Stimulated activated effector memory CD8-positive, alpha-beta T cell treated with anti-CD3 and anti-CD28 coated beads, Interleukin-12 subunit alpha, Interleukin-12 subunit beta, amount 100 ng/mL, for 72 hours (primary cell): Measurements from ENCODE around the gene DCDC1.

ENCODE experiments used
- ATAC-seq: fragments of 150-1000 bp; cut with Tn5 transposase; 2 replicates; pipeline ENCODE4 v1.10.0; 2021
- DNase-seq, 2 donors: peaks; one replicate each; pipeline ENCODE4 v3.0.0; 2021 to 2022; ENCODE audit warnings: low spot score in 2 of 2
- H3K27ac Mint-ChIP-seq: one replicate; pipeline ENCODE4 v1.8.0; 2022; ENCODE audit warnings: mild to moderate bottlenecking, mixed read lengths
- H3K36me3 Mint-ChIP-seq: one replicate; pipeline ENCODE4 v1.8.0; 2022; ENCODE audit warnings: mild to moderate bottlenecking, mixed read lengths
- H3K4me1 Mint-ChIP-seq: one replicate; pipeline ENCODE4 v1.8.0; 2022; ENCODE audit warnings: mixed read lengths
- H3K4me3 Mint-ChIP-seq: one replicate; pipeline ENCODE4 v1.8.0; 2022; ENCODE audit warnings: mild to moderate bottlenecking, mixed read lengths
- H3K9me3 Mint-ChIP-seq: one replicate; pipeline ENCODE4 v1.8.0; 2022; ENCODE audit warnings: mixed read lengths

Gene DCDC1

GRCh38 chr11:31110830-31111229, 258.7 kb downstream of the DCDC1 start:
- ATAC-seq = no peak
- H3K27ac Mint-ChIP-seq = no peak overlapping the region
- no peaks in the 10 kb centered on the region for H3K4me1 Mint-ChIP-seq
- H3K9me3 Mint-ChIP-seq = peaks cover 3% of the 10 kb centered on the region
- H3K36me3 Mint-ChIP-seq = no peaks in the 10 kb centered on the region
- DNase-seq = no peak
- no peak overlapping the region for H3K4me3 Mint-ChIP-seq

- no peak overlapping the region for H3K4me3 Mint-ChIP-seq
- peaks cover 2% of the 10 kb centered on the region for H3K9me3 Mint-ChIP-seq
- ATAC-seq (no peak), DNase-seq (no peak)
- no peaks in the 10 kb centered on the region for H3K4me1 Mint-ChIP-seq
- no peak overlapping the region for H3K27ac Mint-ChIP-seq
- H3K36me3 Mint-ChIP-seq = no peaks in the 10 kb centered on the region
Observed at GRCh38 chr11:31109446-31109845, 260.1 kb downstream of the DCDC1 start.

GRCh38 chr11:31107649-31108048, 261.9 kb downstream of the DCDC1 start:
- Mint-ChIP-seq H3K4me3 (no peak overlapping the region), H3K27ac (no peak overlapping the region), H3K4me1 (no peaks in the 10 kb centered on the region), H3K9me3 (no peaks in the 10 kb centered on the region), H3K36me3 (no peaks in the 10 kb centered on the region)
- no peak for DNase-seq
- no peak for ATAC-seq

- Mint-ChIP-seq H3K4me1 (no peaks in the 10 kb centered on the region), H3K36me3 (no peaks in the 10 kb centered on the region), H3K4me3 (no peak overlapping the region), H3K27ac (no peak overlapping the region), H3K9me3 (no peaks in the 10 kb centered on the region)
- ATAC-seq = no peak
- DNase-seq = peak; percentile 2 to 65
Observed at GRCh38 chr11:31106968-31107576, 262.5 kb downstream of the DCDC1 start.

- H3K9me3 Mint-ChIP-seq = no peaks in the 10 kb centered on the region
- no peak overlapping the region for H3K27ac Mint-ChIP-seq
- no peak for DNase-seq
Observed at GRCh38 chr11:31106326-31106725, 263.2 kb downstream of the DCDC1 start.

GRCh38 chr11:31102875-31103274, 266.7 kb downstream of the DCDC1 start:
- no peaks in the 10 kb centered on the region for H3K4me1 Mint-ChIP-seq
- no peak overlapping the region for H3K4me3 Mint-ChIP-seq
- no peaks in the 10 kb centered on the region for H3K36me3 Mint-ChIP-seq
- H3K27ac Mint-ChIP-seq = no peak overlapping the region
- ATAC-seq (no peak), DNase-seq (no peak)
- no peaks in the 10 kb centered on the region for H3K9me3 Mint-ChIP-seq

More at GRCh38 chr11:31106326-31106725, 263.2 kb downstream of the DCDC1 start:
- no peak overlapping the region for H3K4me3 Mint-ChIP-seq
- no peaks in the 10 kb centered on the region for H3K36me3 Mint-ChIP-seq
- no peaks in the 10 kb centered on the region for H3K4me1 Mint-ChIP-seq
- ATAC-seq = no peak

- Mint-ChIP-seq H3K4me1 (no peaks in the 10 kb centered on the region), H3K36me3 (no peaks in the 10 kb centered on the region), H3K27ac (no peak overlapping the region), H3K9me3 (no peaks in the 10 kb centered on the region), H3K4me3 (no peak overlapping the region)
- no peak for DNase-seq
- no peak for ATAC-seq
Observed at GRCh38 chr11:31102316-31102715, 267.2 kb downstream of the DCDC1 start.

GRCh38 chr11:31096191-31096805, 273.2 kb downstream of the DCDC1 start:
- Mint-ChIP-seq H3K4me1 (no peaks in the 10 kb centered on the region), H3K4me3 (no peak overlapping the region), H3K27ac (no peak overlapping the region), H3K9me3 (peaks cover 2% of the 10 kb centered on the region), H3K36me3 (no peaks in the 10 kb centered on the region)
- DNase-seq (no peak), ATAC-seq (no peak)

GRCh38 chr11:31092638-31093037, 276.9 kb downstream of the DCDC1 start:
- Mint-ChIP-seq H3K36me3 (no peaks in the 10 kb centered on the region), H3K4me1 (no peaks in the 10 kb centered on the region), H3K4me3 (no peak overlapping the region), H3K9me3 (peaks cover 10% of the 10 kb centered on the region), H3K27ac (no peak overlapping the region)
- no peak for ATAC-seq
- no peak for DNase-seq

- no peak overlapping the region for H3K27ac Mint-ChIP-seq
- H3K4me3 Mint-ChIP-seq = no peak overlapping the region
- ATAC-seq (no peak), DNase-seq (no peak)
- H3K4me1 Mint-ChIP-seq = no peaks in the 10 kb centered on the region
- H3K9me3 Mint-ChIP-seq = peaks cover 11% of the 10 kb centered on the region
- no peaks in the 10 kb centered on the region for H3K36me3 Mint-ChIP-seq
Observed at GRCh38 chr11:31089117-31089516, 280.4 kb downstream of the DCDC1 start.

- H3K4me1 Mint-ChIP-seq = no peaks in the 10 kb centered on the region
- DNase-seq (no peak), ATAC-seq (no peak)
- H3K27ac Mint-ChIP-seq = no peak overlapping the region
- no peak overlapping the region for H3K4me3 Mint-ChIP-seq
- H3K36me3 Mint-ChIP-seq = no peaks in the 10 kb centered on the region
- H3K9me3 Mint-ChIP-seq = peaks cover 7% of the 10 kb centered on the region
Observed at GRCh38 chr11:31069447-31070205, 299.9 kb downstream of the DCDC1 start.

GRCh38 chr11:31060880-31061279, 308.7 kb downstream of the DCDC1 start:
- ATAC-seq (no peak), DNase-seq (no peak)
- Mint-ChIP-seq H3K36me3 (no peaks in the 10 kb centered on the region), H3K4me3 (no peak overlapping the region), H3K9me3 (peaks cover 2% of the 10 kb centered on the region), H3K4me1 (no peaks in the 10 kb centered on the region), H3K27ac (no peak overlapping the region)

- H3K27ac Mint-ChIP-seq = no peak overlapping the region
- no peaks in the 10 kb centered on the region for H3K36me3 Mint-ChIP-seq
- DNase-seq (no peak), ATAC-seq (no peak)
- H3K9me3 Mint-ChIP-seq = peaks cover 2% of the 10 kb centered on the region
- H3K4me1 Mint-ChIP-seq = no peaks in the 10 kb centered on the region
- no peak overlapping the region for H3K4me3 Mint-ChIP-seq
Observed at GRCh38 chr11:31059529-31059928, 310.0 kb downstream of the DCDC1 start.

- Mint-ChIP-seq H3K4me1 (no peaks in the 10 kb centered on the region), H3K36me3 (no peaks in the 10 kb centered on the region), H3K4me3 (no peak overlapping the region), H3K27ac (no peak overlapping the region), H3K9me3 (peaks cover 22% of the 10 kb centered on the region)
- no peak for ATAC-seq
- DNase-seq = no peak
Observed at GRCh38 chr11:31050061-31050765, 319.3 kb downstream of the DCDC1 start.

- H3K4me1 Mint-ChIP-seq = no peaks in the 10 kb centered on the region
- H3K27ac Mint-ChIP-seq = no peak overlapping the region
- no peak for DNase-seq
Observed at GRCh38 chr11:31045335-31045734, 324.2 kb downstream of the DCDC1 start.

More at GRCh38 chr11:31045335-31045734, 324.2 kb downstream of the DCDC1 start:
- H3K4me3 Mint-ChIP-seq = no peak overlapping the region
- H3K36me3 Mint-ChIP-seq = no peaks in the 10 kb centered on the region
- no peak for ATAC-seq
- peaks cover 9% of the 10 kb centered on the region for H3K9me3 Mint-ChIP-seq
